K562 (cell line): ENCODE data around the gene ADARB2. TPM values are rescaled to one million over a fixed set of nuclear protein-coding genes. Genes with fewer than 3 reads are reported as not detected.

Experiments
- HDAC8 ChIP-seq: fragments of 450-650 bp; IDR thresholded peaks from 2 replicates; pipeline ENCODE4 v1.6.1; 2016; ENCODE audit warnings: mild to moderate bottlenecking, missing genetic modification characterization, moderate library complexity, missing compliant biosample characterization
- PPARD ChIP-seq: fragments of 250-450 bp; sonication (Bioruptor Pico); IDR thresholded peaks from 2 replicates; pipeline ENCODE4 v1.8.0; 2022; ENCODE audit warnings: inconsistent platforms, mild to moderate bottlenecking, moderate library complexity
- ZFP1 ChIP-seq: fragments of 450-650 bp; formaldehyde crosslinking; IDR thresholded peaks from 2 replicates; pipeline ENCODE4 v1.4.0; 2020; ENCODE audit warnings: mild to moderate bottlenecking, mixed read lengths
- polyA plus RNA-seq, 8 experiments: library from polyadenylated mRNA; depleted of rRNA in 4 of 8; stranded (reverse) in 5 of 8; unstranded in 3 of 8; fragments of >200 nt; fragmentation: Nextera tagmentation in 2 of 8; fragmentation: Illumina TruSeq in 1 of 8; extraction: Ambion mirVana in 2 of 8; extraction: Trizol in 1 of 8; gene quantifications; 2 replicates each; pipeline versions ENCODE4 v1.2.1 to v1.2.3, GENCODE V29; 2011 to 2014; ENCODE audit warnings: inconsistent platforms in 1 of 8, missing spikeins in 1 of 8
- total RNA-seq, 7 experiments: library from RNA; depleted of rRNA in 6 of 7; stranded (reverse); fragments of >200 nt in 6 of 7; fragmentation: Illumina TruSeq in 2 of 7; extraction: Trizol in 2 of 7; gene quantifications; 2 replicates each; pipeline versions ENCODE4 v1.2.1 to v1.2.3, GENCODE V29; 2011 to 2021; ENCODE audit warnings: low replicate concordance in 1 of 7
- TF ChIP-seq, protein P1 (sequence below), 2 experiments: fragments of 450-650 bp; formaldehyde crosslinking in 1 of 2; IDR thresholded peaks; 2 replicates each; pipeline versions ENCODE4 v1.4.0 to v1.6.1; 2014 to 2020; ENCODE audit warnings: mild to moderate bottlenecking in 2 of 2, borderline replicate concordance in 1 of 2, low read depth in 1 of 2
- TF ChIP-seq, protein P2 (sequence below), 2 experiments: fragments of 450-650 bp; IDR thresholded peaks; 2 replicates each; pipeline ENCODE4 v1.6.1; 2016; ENCODE audit warnings: mild to moderate bottlenecking in 2 of 2, borderline replicate concordance in 1 of 2, low read depth in 1 of 2, moderate library complexity in 1 of 2
- TF ChIP-seq, protein P3 (sequence below): IDR thresholded peaks from 2 replicates; pipeline ENCODE4 v1.6.1; 2016; ENCODE audit warnings: missing genetic modification characterization, missing compliant biosample characterization
- TF ChIP-seq, protein P4 (sequence below): sonication (generic); formaldehyde crosslinking; IDR thresholded peaks from 2 replicates; pipeline ENCODE4 v1.8.1; 2023; ENCODE audit warnings: mild to moderate bottlenecking, missing genetic modification reagents

The ADARB2 gene
- total and polyA plus RNA-seq, 9 of the 15 experiments (the other 6 are each of a cell fraction or from before 2014, with no cell fraction given) = not detected

DNA sequence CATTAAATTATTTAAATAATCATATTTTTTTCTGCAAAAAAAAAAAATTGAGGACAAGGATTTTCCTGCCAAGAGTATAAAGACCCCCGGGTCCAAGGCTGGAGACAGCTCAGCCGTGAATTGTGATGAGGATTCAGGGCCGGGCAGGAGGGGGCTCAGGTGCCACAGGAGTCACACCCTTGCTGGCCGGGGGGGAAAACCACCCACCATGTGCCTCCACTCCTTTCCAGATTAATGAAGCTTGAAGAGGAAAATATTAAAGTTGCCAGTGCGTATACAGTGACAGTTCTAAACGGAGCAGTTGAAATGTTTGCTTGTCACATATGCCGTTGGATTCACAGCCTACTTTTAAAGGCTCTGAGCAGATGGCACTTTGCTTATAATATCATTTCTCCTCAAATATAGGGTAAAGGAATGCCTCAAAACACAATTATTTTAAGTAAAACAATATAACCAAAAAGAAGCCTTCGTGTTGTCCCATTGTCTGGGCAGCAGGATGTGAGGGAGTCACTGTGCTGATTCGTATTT, 49.6 kb downstream of the ADARB2 start (continued):
- TF ChIP-seq, protein P1, sequence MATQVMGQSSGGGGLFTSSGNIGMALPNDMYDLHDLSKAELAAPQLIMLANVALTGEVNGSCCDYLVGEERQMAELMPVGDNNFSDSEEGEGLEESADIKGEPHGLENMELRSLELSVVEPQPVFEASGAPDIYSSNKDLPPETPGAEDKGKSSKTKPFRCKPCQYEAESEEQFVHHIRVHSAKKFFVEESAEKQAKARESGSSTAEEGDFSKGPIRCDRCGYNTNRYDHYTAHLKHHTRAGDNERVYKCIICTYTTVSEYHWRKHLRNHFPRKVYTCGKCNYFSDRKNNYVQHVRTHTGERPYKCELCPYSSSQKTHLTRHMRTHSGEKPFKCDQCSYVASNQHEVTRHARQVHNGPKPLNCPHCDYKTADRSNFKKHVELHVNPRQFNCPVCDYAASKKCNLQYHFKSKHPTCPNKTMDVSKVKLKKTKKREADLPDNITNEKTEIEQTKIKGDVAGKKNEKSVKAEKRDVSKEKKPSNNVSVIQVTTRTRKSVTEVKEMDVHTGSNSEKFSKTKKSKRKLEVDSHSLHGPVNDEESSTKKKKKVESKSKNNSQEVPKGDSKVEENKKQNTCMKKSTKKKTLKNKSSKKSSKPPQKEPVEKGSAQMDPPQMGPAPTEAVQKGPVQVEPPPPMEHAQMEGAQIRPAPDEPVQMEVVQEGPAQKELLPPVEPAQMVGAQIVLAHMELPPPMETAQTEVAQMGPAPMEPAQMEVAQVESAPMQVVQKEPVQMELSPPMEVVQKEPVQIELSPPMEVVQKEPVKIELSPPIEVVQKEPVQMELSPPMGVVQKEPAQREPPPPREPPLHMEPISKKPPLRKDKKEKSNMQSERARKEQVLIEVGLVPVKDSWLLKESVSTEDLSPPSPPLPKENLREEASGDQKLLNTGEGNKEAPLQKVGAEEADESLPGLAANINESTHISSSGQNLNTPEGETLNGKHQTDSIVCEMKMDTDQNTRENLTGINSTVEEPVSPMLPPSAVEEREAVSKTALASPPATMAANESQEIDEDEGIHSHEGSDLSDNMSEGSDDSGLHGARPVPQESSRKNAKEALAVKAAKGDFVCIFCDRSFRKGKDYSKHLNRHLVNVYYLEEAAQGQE (IDR thresholded peaks at IDR 0.05; ENCODE audit: borderline replicate concordance) = no peak
- TF ChIP-seq, protein P1 (CRISPR knock-in tag; IDR thresholded peaks at IDR 0.05; ENCODE audit: low read depth) = no peak
- TF ChIP-seq, protein P2, sequence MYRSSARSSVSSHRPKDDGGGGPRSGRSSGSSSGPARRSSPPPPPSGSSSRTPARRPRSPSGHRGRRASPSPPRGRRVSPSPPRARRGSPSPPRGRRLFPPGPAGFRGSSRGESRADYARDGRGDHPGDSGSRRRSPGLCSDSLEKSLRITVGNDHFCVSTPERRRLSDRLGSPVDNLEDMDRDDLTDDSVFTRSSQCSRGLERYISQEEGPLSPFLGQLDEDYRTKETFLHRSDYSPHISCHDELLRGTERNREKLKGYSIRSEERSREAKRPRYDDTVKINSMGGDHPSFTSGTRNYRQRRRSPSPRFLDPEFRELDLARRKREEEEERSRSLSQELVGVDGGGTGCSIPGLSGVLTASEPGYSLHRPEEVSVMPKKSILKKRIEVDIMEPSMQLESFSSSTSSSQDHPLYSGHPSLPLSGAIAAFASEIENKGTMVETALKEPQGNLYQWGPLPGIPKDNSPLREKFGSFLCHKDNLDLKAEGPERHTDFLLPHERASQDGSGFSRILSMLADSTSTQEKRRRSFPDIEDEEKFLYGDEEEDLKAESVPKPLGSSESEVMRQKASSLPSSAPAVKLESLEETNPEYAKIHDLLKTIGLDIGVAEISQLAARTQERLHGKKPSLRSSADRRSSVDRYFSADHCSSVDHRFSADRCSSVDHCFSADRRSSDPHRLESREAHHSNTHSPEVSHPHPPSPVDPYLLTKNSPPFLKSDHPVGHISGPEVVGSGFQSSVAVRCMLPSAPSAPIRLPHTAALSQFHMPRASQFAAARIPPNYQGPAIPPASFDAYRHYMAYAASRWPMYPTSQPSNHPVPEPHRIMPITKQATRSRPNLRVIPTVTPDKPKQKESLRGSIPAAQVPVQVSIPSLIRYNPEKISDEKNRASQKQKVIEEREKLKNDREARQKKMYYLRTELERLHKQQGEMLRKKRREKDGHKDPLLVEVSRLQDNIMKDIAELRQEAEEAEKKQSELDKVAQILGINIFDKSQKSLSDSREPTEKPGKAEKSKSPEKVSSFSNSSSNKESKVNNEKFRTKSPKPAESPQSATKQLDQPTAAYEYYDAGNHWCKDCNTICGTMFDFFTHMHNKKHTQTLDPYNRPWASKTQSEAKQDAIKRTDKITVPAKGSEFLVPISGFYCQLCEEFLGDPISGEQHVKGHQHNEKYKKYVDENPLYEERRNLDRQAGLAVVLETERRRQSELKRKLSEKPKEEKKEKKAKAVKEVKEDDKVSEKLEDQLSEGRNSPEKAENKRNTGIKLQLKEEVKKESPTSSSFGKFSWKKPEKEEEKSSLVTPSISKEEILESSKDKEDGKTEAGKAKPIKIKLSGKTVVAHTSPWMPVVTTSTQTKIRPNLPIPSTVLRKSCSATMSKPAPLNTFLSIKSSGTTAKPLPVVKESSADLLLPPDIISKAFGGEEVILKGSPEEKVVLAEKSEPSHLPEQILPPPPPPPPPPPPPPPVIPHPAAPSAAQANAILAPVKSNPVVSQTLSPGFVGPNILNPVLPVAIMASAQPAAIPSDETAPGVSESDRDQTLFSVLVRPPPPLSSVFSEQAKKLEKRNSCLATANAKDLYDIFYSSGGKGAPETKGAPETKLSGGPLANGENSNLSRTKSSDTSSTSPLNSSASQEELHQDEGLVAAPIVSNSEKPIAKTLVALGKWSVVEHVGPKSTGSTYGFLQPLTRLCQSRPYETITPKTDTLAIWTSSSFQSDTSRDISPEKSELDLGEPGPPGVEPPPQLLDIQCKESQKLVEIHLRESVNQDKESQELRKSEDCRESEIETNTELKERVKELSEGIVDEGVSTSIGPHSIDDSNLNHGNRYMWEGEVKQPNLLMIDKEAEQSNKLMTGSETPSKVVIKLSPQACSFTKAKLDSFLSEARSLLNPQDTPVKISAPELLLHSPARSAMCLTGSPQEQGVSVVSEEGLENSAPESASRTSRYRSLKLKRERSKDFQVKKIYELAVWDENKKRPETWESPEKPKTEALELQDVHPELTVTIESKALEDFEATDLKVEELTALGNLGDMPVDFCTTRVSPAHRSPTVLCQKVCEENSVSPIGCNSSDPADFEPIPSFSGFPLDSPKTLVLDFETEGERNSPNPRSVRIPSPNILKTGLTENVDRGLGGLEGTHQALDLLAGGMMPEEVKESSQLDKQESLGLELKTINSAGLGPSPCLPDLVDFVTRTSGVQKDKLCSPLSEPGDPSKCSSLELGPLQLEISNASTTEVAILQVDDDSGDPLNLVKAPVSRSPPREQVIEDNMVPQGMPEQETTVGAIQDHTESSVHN (IDR thresholded peaks at IDR 0.05; ENCODE audit: borderline replicate concordance in 1 of 2, low read depth in 1 of 2) = no peak
- TF ChIP-seq, protein P3, sequence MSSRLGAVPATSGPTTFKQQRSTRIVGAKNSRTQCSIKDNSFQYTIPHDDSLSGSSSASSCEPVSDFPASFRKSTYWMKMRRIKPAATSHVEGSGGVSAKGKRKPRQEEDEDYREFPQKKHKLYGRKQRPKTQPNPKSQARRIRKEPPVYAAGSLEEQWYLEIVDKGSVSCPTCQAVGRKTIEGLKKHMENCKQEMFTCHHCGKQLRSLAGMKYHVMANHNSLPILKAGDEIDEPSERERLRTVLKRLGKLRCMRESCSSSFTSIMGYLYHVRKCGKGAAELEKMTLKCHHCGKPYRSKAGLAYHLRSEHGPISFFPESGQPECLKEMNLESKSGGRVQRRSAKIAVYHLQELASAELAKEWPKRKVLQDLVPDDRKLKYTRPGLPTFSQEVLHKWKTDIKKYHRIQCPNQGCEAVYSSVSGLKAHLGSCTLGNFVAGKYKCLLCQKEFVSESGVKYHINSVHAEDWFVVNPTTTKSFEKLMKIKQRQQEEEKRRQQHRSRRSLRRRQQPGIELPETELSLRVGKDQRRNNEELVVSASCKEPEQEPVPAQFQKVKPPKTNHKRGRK (tag) = no peak
- no peak for TF ChIP-seq PPARD (CRISPR knock-in tag)
- TF ChIP-seq, protein P4, sequence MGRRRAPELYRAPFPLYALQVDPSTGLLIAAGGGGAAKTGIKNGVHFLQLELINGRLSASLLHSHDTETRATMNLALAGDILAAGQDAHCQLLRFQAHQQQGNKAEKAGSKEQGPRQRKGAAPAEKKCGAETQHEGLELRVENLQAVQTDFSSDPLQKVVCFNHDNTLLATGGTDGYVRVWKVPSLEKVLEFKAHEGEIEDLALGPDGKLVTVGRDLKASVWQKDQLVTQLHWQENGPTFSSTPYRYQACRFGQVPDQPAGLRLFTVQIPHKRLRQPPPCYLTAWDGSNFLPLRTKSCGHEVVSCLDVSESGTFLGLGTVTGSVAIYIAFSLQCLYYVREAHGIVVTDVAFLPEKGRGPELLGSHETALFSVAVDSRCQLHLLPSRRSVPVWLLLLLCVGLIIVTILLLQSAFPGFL = no peak
- no peak for TF ChIP-seq HDAC8 (tag)
- TF ChIP-seq ZFP1 (CRISPR knock-in tag) = no peak
